Omental fat pad (tissue), 4 donors: ENCODE data around the gene TMEM106B. TPM values are rescaled to one million over a fixed set of nuclear protein-coding genes. Genes with fewer than 3 reads are reported as not detected.

Source experiments
- ATAC-seq: fragments of 150-250 bp; one replicate; pipeline ENCODE4 v1.9.1; 2016; ENCODE audit warnings: mild to moderate bottlenecking, moderate library complexity; ENCODE audit not compliant: low FRiP score
- DNase-seq: peaks from one replicate; pipeline ENCODE4 v3.0.0-alpha.2; 2019; ENCODE audit warnings: low spot score
- CTCF ChIP-seq, 3 donors: fragments of 450-650 bp; IDR thresholded peaks; one replicate each; pipeline ENCODE4 v1.5.1; 2016 to 2017; ENCODE audit warnings: antibody characterized with exemption in 3 of 3, mild to moderate bottlenecking in 3 of 3, moderate library complexity in 2 of 3
- total RNA-seq, 4 donors: library from RNA; depleted of rRNA; stranded (reverse); fragments of >200 nt; gene quantifications; one replicate each; pipeline ENCODE4 v1.1.0, GENCODE V29; 2016

The TMEM106B gene
- total RNA-seq, 4 donors from 2014 or later, result 40.4 to 65.9 (median 45.6) TPM

GRCh38 chr7:12291870-12292269 lies 80.8 kb downstream of the TMEM106B start:
- ATAC-seq (no peak), DNase-seq (no peak)
- no peak for TF ChIP-seq CTCF (IDR thresholded peaks at IDR 0.05)

Other genes with a start within 250 kb of the TMEM106B start
- gene VWDE, start 192.6 kb downstream of the TMEM106B start, total RNA-seq, result under 1 TPM in 3 of 4 donors, not detected in 1; 0.12 to 0.25 (median 0.16) TPM